ENCODE results near the gene DAZAP1. TPM values are rescaled to one million over a fixed set of nuclear protein-coding genes. Genes with fewer than 3 reads are reported as not detected.

DAZAP1 gene
- total RNA-seq, 4 donors from 2014 or later = 45.3 to 75.4 (median 64.0) TPM

DNA sequence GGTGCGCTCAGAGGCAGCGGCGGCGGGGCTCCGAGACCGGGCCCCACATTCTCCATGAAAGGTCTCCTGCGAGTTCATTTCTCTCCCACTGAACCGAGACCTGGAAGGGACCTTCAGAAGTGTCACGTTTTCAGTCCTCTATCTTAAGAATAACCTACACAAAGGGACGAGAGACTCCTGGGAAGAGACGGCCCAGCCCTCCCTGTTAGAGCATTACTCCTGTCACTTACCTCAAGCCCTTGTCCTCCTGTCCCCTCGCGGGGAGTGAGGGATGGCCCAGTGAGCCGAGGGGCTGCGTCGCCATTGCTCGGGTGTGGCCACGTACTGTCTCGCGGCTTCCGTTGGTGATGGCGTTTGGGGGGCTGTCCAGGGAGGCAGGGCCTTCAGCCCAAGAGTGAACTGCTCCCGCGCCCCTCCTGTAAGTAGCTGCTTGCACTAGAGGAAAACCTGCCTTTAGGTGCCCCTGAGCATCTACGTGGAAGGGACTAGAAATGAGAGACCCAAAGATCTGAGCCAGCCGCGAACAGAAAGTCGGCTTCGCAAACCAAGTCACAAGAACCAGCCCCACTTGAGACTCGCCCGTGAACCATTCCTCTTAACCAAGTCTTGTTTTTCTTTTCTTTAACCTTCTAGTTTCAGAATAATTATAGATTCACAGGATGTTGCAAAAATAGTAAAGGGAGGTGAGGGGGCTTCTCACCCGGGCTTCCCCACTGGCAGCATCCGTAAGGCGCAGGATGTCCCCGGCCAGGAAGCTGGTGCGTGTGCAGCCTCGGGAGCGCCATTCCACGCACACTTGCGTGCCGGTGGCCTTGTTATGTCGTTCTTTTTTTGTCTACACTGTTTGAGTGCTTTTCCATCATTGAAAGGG lies 44.8 kb upstream of the DAZAP1 start:
- Histone ChIP-seq H3K27me3 (no peaks in the 10 kb centered on the region), H3K36me3 (peaks cover 0 to 94% of the 10 kb centered on the region in 2 donors), H3K4me1 (peaks cover 0 to 32% (median 21%) of the 10 kb centered on the region in 3 donors), H3K4me3 (no peak overlapping the region), H3K27ac (peak overlapping the region in 2 of 4 donors; percentile 75 to 76), H3K9me3 (no peaks in the 10 kb centered on the region)
- WGBS, 2 donors (ENCODE audit: low coverage in 1 of 2) = 88% methylated on average over 11 to 37 of the region's 42 CpGs
- ATAC-seq = no peak
- no peak for TF ChIP-seq POLR2A (IDR thresholded peaks at IDR 0.05)
- TF ChIP-seq, protein P1, sequence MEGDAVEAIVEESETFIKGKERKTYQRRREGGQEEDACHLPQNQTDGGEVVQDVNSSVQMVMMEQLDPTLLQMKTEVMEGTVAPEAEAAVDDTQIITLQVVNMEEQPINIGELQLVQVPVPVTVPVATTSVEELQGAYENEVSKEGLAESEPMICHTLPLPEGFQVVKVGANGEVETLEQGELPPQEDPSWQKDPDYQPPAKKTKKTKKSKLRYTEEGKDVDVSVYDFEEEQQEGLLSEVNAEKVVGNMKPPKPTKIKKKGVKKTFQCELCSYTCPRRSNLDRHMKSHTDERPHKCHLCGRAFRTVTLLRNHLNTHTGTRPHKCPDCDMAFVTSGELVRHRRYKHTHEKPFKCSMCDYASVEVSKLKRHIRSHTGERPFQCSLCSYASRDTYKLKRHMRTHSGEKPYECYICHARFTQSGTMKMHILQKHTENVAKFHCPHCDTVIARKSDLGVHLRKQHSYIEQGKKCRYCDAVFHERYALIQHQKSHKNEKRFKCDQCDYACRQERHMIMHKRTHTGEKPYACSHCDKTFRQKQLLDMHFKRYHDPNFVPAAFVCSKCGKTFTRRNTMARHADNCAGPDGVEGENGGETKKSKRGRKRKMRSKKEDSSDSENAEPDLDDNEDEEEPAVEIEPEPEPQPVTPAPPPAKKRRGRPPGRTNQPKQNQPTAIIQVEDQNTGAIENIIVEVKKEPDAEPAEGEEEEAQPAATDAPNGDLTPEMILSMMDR (IDR thresholded peaks at IDR 0.05) = no peak
- TF ChIP-seq EP300 (IDR thresholded peaks at IDR 0.05) = no peak
- TF ChIP-seq POLR2AphosphoS5 (IDR thresholded peaks at IDR 0.05) = no peak

DNA sequence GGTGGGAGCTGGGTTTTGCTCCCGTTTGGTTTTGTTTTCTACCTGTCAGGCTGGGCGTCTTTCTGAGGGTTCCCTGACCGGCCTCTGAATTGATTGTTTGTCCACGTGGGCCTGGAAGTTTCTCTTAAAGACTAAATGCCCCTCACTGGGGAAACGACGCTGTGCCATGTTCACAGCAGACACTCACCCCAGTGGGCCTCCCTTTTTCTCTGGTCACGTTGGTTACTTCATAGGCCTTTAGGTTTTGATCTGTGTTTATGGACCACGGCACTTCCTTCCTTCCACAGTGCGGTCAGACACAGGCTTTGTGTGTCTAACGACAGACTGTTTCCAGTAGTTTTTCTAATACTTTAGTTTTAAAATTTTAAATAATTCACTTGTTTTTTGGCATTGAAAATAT lies 43.8 kb upstream of the DAZAP1 start:
- WGBS, 2 donors (ENCODE audit: low coverage in 1 of 2) = 82 to 83% methylated on average over 7 to 9 of the region's 10 CpGs
- peaks cover 0 to 32% (median 21%) of the 10 kb centered on the region in 3 donors for H3K4me1 ChIP-seq
- no peak for TF ChIP-seq POLR2A (IDR thresholded peaks at IDR 0.05)
- no peak for TF ChIP-seq POLR2AphosphoS5 (IDR thresholded peaks at IDR 0.05)
- no peak for TF ChIP-seq EP300 (IDR thresholded peaks at IDR 0.05)
- TF ChIP-seq, protein P1 (IDR thresholded peaks at IDR 0.05) = no peak
- no peak for ATAC-seq
- no peak overlapping the region for H3K27ac ChIP-seq
- no peaks in the 10 kb centered on the region for H3K27me3 ChIP-seq
- no peak overlapping the region for H3K4me3 ChIP-seq
- H3K36me3 ChIP-seq = peaks cover 0 to 94% of the 10 kb centered on the region in 2 donors
- no peaks in the 10 kb centered on the region for H3K9me3 ChIP-seq

DNA sequence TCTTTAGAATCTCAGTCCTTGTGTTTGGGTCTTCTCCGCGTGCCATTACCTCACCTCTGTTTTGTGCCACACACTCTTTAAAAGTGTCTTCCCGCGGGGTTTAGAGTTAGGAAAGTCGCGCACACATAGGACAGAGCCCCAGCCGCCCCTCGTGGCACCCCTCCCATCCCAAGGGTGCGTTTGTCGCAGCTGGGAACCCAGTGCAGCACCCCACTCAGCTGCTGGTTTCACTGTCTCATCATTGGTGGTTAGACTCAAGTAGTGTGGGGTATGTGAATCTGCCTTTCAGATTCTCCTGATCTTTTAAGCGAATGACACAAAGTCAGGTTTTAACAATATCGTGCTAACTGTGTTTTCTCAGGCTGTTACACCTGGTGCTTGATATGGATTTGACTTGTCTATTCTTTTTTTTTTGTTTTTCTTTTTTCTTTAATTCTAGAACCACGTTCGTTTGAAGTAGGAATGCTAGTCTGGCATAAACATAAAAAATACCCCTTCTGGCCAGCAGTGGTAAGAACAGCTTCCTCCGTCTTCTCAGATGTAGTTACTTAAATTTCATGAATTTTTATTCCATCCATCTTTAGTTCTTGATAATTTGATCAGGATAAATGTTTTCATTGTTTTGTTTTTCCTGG lies 43.2 kb upstream of the DAZAP1 start:
- WGBS, 2 donors (ENCODE audit: low coverage in 1 of 2) = 17 to 77% methylated on average over 2 to 15 of the region's 15 CpGs
- H3K4me3 ChIP-seq = no peak overlapping the region

DNA sequence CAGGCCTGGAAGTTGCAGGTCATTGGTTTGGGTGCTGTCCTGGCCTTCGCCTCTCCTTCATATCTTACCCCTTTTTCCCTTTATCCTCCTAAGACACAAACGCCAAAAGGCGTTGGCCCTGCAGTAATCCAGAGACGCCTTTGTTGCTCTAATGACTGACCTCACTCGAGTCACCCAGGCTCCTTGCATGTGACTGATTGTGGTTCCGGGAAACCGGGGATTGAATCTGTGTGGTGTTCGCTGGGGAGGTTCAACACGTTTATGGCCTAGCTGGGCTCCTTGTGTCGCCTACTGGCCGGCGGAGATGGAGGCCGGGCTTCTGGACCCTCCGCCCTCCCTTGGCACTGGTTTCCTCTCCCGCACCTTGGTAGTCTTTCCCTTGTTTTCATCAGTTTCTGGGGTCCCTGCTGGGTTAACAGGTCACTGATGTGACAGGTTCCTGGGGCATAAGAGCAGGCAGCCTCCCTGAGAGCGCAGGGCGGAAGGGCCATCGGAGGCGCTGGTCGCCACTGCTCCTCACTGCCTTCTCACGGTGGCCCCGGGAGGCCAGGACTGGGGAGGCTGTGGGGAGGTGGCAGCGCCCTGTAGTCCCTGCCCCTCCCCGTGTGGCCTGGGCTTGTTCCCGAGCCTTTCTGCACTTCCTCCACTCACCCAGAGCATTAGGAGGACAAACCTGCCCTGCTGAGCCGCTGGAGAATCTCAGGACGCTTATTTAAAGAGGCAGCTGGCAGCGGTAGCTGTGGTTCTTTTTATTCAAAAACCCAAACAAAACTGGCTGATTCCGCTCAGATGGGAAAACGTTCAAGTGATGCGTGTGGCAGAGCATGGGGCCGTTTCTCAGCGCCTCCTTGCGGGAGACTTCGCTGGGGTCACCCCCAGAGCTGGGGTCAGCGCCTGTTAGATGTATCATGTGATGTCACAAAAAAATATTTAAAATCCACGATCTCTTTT lies 41.8 kb upstream of the DAZAP1 start:
- no peaks in the 10 kb centered on the region for H3K9me3 ChIP-seq
- peaks cover 0 to 26% (median 17%) of the 10 kb centered on the region in 3 donors for H3K4me1 ChIP-seq
- H3K27me3 ChIP-seq = no peaks in the 10 kb centered on the region
- TF ChIP-seq, protein P1 (IDR thresholded peaks at IDR 0.05) = no peak
- no peak for TF ChIP-seq POLR2A (IDR thresholded peaks at IDR 0.05)
- no peak for TF ChIP-seq POLR2AphosphoS5 (IDR thresholded peaks at IDR 0.05)
- TF ChIP-seq EP300 (IDR thresholded peaks at IDR 0.05) = no peak
- H3K36me3 ChIP-seq = peaks cover 0 to 94% of the 10 kb centered on the region in 2 donors
- no peak overlapping the region for H3K4me3 ChIP-seq
- no peak overlapping the region for H3K27ac ChIP-seq
- WGBS, 2 donors (ENCODE audit: low coverage in 1 of 2) = 83 to 94% methylated on average over 11 to 18 of the region's 37 CpGs
- ATAC-seq = no peak

More for the DNA sequence above, 43.2 kb upstream of the DAZAP1 start:
- Histone ChIP-seq H3K9me3 (no peaks in the 10 kb centered on the region), H3K27me3 (no peaks in the 10 kb centered on the region), H3K36me3 (peaks cover 0 to 94% of the 10 kb centered on the region in 2 donors), H3K4me1 (peaks cover 0 to 32% (median 21%) of the 10 kb centered on the region in 3 donors), H3K27ac (no peak overlapping the region)
- no peak for TF ChIP-seq POLR2AphosphoS5 (IDR thresholded peaks at IDR 0.05)
- TF ChIP-seq EP300 (IDR thresholded peaks at IDR 0.05) = no peak
- ATAC-seq = no peak

DNA sequence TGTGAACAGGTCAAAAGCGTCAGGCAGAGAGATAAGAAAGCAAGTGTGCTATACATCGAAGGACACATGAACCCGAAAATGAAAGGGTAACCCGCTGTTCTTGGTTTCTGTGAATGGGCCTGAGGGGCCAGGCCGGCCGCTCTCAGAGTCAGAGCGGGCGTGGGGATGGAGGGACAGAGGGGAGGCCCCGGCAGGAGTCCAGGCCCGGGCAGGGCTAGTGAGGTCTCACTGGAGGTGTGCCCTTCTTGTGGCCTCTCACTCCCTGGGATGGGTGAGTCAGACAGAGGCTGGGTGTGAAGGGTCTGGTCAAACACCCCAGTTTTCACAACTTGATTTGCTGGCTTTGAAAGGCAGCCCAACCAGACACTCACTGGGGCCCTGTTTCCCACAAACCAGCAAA lies 41.1 kb upstream of the DAZAP1 start:
- no peak overlapping the region for H3K27ac ChIP-seq
- 85 to 95% methylated on average over 4 to 8 of the region's 10 CpGs for WGBS, 2 donors (ENCODE audit: low coverage in 1 of 2)
- no peak overlapping the region for H3K4me3 ChIP-seq
- H3K4me1 ChIP-seq = peaks cover 0 to 19% (median 10%) of the 10 kb centered on the region in 3 donors
- no peaks in the 10 kb centered on the region for H3K9me3 ChIP-seq
- ATAC-seq = no peak
- TF ChIP-seq POLR2A (IDR thresholded peaks at IDR 0.05) = no peak
- no peak for TF ChIP-seq EP300 (IDR thresholded peaks at IDR 0.05)
- TF ChIP-seq, protein P1 (IDR thresholded peaks at IDR 0.05) = no peak
- no peak for TF ChIP-seq POLR2AphosphoS5 (IDR thresholded peaks at IDR 0.05)
- H3K36me3 ChIP-seq = peaks cover 0 to 98% of the 10 kb centered on the region in 2 donors
- no peaks in the 10 kb centered on the region for H3K27me3 ChIP-seq

Data from gastroesophageal sphincter (tissue), 4 donors.